Left renal cortex interstitium (tissue), 4 donors: ENCODE measurements around the gene ANKS3. TPM values are rescaled to one million over a fixed set of nuclear protein-coding genes. Genes with fewer than 3 reads are reported as not detected.

Source experiments
- DNase-seq, 4 donors: peaks; one replicate each; pipeline ENCODE4 v3.0.0-alpha.2; 2013; ENCODE audit warnings: low read depth in 4 of 4, low spot score in 2 of 4, missing footprints in 1 of 4
- polyA plus RNA-seq, 4 donors: library from polyadenylated mRNA; unstranded; fragments of 120-200 nt; gene quantifications; one replicate each; pipeline ENCODE4 v1.2.1, GENCODE V29; 2013; ENCODE audit not compliant: insufficient read length in 4 of 4

ANKS3 gene
- polyA plus RNA-seq, 4 donors, result 18.2 to 38.7 (median 30.3) TPM

DNA sequence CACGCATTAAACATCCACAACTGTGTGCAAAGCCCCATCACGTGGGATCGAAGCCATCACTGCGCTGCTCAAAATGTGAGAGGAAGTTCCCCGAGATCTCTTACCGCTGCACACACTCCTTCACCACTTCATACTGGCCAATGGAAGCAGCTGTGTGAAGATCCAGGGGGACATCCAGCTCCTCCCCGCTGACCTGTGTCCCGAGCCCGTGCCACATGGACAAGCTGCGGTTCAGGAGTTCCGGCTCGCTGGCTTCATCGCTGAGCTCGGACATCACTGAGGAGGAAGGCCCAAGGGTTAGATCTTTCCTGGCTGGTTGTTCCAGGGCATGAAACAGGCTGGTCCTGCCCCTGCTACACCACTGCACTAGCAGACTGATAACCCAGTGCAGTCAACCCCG, 4.2 kb downstream of the ANKS3 start:
- DNase-seq, result no peak

DNA sequence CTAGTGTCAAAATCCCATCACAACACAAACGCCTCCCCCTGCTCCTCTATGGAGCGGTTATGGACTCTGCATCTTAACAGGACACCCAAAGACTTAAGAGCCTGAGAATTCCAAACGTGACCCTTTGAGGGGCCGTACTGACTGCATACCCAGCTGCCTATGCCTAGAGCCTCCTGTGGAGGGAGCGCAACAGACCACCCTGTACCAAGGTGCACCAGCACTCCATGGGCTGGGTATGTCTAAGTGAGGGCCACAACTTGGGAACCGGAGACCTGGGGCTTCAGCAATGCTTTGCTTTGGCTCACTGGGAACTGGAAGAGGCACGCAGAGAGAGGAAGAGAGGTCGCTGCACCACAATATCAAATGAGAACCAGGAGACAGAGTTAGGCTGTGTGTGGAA, 5.4 kb downstream of the ANKS3 start:
- DNase-seq, result no peak

DNA sequence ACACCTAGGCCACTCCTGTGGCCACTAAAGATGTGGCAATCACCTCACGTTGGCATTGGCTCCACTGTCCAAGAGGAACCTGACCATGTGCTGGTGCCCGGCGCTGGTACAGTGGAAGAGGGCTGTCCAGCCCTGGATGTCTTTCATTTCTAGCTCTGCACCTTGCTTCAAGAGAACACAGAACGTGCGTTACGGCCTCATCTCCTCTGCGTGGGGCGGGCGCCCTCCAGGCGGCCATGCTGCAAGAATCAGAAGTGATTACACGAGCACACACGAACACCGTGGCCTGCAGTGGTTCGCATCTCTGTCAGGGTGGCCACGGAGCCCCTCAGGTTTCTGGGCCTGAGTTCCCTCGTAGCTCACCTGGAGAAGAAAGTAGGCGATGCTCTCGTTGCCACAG, 7.5 kb downstream of the ANKS3 start:
- DNase-seq, result no peak

DNA sequence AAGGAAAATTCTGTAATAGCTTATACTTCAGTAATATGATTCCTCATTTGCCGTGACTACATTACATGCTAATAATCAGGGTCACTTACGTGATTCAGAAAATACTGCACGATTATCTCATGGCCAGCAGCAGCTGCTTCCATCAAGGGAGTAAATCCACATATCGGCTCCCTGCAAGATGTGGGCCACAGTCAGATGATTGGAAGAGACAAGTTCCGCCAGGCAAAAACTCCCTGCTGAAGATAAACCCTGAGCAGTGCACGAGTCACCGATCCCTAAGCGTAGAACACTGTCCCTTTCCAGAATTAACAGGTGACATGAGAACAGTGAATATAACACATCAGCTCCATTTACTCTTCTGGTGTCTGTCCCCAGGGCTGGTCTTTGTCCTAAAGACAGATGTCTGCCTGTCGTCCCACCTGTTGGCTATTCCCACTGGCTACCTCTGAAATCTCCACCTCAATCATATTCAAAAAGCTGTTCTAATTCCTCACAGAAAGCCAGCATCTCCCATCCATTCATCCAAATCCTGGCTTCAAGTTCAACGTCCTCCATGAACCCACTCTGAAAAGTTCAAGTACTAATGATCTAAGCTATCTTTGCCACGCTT, 9.3 kb downstream of the ANKS3 start:
- DNase-seq, result no peak

DNA sequence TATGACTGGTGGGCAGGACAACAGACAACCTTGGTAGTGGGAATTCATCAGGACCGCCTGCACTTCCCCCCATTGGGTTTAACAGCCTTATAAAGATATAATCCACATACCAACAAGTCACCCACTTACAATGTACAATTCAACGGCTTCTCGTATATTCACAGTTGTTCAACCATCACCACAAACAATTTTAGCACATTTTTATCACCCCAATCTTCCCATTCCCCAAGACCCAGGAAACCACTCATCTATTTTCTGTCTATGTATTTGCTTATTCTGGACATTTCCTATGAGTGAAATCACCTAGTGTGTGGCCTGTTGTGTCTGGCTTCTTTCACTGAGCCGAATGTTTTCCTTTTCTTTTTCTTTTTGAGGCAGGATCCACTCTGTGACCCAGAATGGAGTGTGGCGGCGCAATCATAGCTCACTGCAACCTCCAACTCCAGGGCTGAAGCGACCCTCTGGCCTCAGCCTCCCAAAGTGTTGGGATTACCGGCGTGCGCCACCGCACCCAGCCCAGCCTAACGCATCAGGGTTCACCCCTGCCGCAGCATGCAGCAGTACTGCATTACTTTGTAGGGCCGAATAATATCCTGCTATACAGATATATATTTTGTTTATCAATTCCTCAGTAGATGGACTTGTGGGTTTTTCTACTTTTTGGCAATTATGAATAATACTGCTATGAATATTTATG, 10.9 kb downstream of the ANKS3 start:
- DNase-seq, result no peak

DNA sequence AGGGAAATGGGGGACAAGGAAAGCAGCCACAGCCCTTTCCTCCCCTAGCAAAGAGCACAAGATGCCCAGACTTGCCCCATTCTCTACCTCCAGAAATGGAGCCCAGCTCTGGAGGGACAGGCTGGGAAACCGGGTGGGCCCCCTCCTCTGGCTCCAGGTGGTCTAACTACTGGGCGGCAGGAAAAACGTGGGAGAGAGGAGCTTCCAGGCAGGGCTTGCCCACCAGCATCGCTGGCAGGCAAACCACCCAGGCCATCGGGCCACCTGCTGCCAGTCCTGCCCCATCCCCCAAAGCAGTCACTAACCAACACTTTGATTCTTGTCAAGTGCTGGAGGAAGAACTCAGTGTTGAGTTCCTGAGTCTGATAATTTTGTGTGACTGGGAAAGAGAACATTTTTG, 15.6 kb downstream of the ANKS3 start:
- no peak for DNase-seq

DNA sequence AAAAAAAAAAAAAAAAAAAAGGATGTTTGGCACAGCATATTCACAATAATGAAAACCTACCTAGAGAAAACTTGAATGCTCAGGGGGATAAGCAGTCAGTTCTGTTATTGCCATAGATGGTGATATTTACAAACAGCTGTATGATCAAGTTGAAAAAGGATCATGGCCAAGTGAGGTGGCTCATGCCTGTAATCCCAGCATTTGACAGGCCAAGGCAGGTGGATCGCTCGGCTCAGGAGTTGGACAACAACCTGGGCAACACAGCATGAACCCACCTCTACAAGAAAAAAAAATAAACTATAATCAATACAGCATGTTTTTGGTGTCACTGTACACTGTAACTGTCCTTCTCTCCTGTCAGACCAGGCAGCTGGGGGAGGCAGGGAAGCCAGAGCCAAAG, 19.1 kb downstream of the ANKS3 start:
- no peak for DNase-seq

DNA sequence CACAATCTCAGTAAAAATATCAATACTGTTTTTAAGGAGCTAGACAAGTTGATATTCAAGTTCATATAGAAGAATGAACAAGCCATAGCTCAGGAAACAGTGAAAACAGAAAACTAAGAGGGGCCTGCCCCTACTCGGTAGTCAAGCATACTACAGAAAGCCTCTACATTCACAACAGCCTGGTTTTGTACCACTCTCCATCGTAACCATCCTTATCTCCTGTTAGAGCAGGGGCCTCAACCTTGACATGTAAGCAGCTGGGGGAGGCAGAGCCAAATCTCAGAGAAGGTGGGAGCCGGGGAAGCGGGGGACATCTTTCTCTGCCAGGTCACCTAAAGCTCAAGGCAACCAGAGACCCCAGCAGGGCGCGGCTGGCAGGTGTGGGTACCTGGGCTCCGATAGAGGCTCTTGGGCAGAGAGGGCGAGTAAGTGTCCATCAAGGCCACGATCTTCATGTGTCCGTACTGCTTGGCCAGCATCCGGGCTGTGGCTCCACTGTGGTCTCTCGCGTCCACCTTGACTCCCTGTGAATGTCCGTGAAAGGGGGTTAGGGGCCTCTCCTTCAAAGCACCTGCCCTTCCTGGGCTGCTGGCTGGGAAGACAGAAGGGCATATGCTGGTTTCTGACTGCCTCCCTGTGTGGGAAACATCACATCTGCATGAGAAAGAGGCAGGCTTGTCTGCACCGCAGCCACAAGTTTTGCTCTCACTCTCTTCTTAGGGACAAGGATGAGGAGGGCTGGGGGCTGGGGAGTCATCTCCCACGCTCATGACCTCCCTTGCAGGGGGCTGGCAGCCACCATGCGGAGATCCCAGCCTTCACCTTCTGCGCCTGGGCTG, 20.2 kb downstream of the ANKS3 start:
- DNase-seq, result no peak

DNA sequence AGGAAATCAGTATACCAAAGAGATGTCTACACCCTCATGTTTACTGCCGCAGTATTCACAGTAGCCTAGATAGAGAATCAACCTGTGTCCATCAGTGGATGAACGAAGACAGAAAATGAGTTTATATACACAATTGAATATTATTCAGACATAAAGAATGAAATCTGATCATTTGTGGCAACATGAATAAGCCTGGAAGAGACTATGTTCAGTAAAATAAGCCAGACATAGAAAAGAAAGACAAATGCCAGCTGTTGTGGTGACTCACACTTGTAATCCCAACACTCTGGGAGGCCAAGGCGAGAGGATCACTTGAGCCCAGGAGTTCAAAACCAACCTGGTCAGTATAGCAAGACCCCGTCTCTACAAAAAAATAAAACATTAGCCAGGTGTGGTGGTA, 24.6 kb downstream of the ANKS3 start:
- DNase-seq, result no peak

DNA sequence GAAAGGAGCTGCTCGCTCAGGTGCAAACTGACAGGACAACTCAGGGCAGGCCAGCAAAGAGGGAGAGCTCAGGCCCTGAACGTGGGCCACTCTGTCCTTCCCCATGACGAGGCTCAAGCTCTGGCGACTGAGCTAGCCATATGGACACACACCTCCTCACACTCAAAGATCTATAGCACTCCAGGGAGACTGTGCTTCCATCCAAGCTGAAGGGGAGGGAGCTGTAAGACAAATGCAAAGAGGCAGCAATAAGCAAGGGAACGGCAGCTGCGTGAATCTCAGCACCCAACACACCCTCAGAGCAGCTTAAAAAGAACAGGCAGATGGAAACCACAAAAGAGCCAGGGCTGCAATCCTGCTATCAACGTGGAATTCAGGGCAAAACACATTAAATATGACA, 27.2 kb downstream of the ANKS3 start:
- DNase-seq, result no peak

DNA sequence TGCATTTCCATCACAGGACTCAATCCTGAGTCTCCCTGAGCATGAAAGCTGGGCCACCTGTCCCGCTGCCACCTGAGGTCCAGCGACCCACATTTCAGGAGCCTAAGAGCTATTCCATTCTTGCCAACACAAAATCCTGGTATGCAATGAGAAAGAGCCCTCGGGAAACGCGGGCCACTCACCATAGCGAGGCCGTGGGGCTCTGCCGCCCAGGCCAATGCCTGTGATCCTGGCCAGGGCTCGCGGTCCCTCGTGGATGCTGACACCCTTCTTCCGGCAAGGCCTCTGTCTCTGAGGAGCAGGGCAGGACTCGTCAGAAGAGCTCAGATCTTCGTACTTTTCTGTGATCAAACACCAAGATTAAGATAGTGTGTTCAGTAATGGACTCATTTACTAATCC, 29.2 kb downstream of the ANKS3 start:
- DNase-seq, result no peak

DNA sequence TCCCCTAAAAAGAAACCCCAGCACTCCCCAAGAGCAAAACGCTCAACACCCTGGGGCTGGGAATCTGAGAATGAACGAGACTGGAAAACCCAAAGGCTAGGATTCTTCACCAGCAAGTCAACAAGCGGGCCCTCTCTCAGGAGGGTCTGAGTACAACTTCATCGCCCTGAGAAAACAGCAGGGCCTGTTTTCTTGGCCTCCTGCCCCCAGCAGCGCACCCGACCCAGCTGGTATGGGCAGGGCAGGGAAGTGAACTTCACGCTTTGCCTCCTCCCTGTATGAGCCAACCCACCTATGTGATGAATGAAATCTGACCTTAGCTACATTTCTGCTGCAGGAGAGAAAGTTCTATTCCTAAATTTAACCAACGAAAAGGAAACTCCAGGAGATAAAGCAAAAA, 29.6 kb downstream of the ANKS3 start:
- no peak for DNase-seq

DNA sequence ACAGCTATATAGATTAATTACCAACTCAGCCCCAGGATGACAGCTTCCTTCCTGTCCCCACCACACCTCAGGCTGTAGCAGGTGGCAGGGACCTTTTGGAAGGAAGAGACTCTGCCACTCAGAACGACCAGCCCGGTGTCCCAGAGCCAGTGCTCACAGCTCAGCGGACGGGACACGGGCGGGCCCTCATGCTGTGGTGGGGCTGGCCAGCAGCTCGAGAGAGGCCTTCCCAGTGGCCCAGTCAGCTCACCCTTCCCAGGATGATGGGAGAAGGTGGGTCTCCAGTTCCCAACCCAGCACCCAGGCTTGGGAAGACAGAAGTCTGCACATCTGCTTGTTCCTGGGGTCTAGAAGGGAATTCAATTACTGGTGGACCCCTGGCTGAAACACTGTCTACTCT, 30.2 kb downstream of the ANKS3 start:
- DNase-seq, result no peak

DNA sequence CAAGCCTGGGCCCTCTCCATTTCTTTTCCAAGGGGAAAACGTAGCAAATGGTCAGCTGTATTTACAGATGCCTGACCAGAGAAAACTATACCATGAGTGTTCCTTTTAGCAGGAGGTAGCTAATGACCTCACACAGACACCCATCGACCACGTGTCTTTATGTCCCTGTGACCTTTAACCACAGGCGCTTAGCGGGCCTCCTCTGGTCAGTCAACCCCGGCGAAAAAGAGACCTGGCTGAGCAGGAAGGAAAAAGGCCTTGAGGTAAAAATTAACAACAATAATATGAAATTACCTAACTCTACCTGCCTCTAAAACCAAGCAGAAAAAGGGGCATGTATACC, 31.6 kb downstream of the ANKS3 start:
- no peak for DNase-seq

DNA sequence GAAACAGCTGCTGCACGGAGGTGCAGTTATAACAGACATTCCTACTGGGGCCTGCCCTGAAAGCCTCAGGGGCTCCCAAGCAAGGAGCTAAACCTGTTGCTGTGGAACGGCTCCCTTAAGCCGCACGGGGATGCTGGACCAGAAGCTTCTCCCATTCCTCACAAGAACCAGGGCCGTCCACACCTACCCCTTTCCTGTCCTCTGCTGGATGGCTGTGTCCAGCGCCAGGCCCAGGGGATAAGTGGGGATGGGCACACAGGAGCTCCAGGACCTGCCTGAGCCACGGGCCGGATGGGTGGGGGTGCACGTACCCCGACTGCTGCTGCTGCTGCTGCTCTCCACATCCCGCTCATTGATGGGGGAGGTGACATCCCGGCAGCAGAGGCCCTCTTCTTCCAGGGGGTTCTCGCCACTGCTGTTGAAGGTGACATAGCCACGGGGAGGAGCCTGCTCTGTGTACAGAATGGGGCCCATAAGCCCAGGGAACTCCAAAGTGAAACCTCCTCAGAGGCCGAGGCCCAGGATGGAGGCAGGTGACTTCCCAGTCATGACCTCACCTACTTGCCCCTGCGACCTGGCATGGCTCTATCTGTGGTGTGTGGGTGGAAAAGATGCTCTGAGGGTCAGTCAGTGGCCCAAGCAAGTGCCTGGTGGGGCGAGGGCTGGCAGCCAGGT, 32.1 kb downstream of the ANKS3 start:
- no peak for DNase-seq

DNA sequence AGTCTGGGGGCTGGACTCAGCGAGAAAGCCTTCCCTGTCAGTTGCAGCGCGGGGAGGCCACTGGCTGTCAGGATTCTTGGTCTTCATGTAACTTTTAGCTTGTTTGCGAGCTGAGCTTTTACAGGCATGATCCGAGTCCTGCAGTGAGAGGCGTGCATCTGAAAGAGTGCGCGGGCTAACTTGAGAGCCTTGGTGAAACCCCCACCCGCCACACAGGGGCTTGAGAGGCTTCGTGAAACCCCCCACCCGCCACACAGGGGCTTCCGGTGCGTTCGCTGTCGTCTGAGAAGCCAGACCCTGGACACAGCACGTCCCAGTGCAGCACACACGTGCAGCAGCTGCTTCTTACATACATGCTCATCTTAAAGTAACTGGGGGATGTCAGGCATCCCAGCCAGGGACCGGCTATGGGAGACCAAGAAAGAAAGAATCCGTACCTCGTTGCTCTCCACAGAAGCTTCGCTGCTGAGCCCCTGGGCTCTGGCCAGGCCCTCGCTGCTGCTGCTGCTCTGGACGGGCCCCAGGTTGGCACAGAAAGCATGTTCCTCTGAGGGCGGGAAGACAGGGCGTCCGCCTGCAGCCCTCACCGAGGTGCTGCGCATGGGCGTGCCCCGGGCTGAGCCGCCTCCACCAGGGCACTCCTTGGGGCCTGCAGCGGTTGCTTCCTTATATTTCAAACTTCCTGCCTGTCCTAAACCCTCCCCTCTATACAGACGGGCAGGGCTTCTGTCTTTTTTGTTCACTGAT, 32.9 kb downstream of the ANKS3 start:
- no peak for DNase-seq

DNA sequence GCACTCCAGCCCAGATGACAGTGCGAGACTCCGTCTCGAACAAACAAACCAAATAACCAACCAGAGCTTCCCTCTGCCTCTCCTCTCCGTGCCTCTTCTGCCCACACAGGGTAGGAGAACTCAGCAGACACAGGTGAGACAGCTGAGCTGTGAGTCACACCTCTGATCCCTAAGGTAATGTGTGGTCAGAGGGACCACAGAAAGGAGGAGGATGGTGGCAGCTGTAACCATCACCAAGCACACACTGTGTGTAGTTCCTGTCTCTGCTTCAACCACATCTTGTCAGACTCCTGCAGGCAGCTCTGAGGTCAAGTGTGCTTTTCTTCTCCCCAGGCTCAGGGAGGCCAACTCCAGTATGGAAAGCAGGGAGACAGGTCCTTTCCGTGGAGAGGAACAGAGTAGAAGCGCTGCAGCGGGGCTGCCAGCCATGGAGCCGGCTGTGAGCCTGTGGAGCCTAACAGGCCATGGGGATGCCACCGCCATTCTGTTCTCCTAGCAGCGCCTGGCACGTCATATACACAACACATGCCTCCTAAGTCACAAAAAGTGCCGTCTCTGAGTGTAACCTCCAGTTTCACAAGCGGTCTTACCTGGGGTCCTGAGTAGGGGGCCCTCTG, 33.6 kb downstream of the ANKS3 start:
- DNase-seq, result no peak

DNA sequence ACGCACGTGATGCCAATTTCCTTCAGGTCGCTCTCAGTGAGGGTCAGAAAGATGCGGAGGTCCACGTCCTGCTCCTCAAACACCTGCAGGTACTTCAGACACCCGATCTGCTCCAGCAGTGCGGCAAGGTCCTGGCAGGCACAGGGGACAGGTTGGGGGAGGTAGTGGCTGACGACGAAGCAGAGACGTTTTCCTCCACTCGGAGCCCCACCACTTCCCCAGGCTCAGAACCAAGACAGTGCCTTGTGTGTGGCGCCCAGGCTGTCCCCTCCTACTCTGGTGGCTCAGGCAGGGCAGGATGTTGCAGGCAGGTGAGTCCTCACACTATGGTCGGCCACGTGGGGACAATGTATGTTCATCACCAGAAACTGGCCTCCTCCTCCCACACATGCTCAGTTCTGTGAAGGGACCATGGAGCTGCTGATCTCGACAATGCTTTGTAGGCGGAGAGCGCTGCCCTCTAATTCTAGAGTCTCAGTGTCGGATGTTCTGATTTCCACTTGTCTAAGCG, 35.0 kb downstream of the ANKS3 start:
- no peak for DNase-seq

DNA sequence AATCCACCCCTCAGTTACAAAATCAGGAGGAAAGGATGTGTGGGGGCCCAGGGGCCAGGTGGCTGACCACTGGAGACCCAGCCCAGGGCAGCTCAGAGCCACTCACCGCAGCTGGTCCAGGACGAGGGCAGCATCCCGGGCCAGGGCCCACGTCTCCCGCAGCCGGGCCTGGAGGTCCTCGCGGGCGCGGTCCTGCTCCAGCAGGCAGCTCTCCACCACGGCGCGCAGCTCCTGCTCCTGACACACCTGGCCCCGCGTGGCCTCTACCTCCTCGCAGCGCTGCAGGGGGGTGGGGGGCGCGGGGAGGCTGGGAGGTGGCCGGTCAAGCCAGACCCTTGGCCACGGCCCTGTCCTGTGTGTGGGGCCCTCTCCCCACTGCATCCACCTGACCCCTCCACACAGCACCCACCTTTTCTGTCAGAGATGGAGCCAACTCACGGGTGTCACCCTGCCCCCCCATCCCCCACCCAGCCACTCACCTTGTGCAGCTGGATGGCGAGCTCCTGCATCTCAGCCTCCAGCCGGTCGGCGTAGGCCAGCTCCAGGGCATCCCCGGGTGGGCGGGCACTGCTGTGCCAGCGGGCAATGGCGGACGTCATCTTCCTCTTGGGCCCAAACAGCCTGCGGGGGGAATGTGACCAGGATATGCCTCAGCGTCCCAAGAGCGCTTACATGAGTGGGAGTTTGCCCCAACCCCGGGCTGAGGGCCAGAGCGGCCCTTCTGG, 35.6 kb downstream of the ANKS3 start:
- DNase-seq, result no peak
